Thymus (tissue), 11 donors: ENCODE data around the gene SNX32. TPM values are rescaled to one million over a fixed set of nuclear protein-coding genes. Genes with fewer than 3 reads are reported as not detected.
"Not testable (repeated sequence)": the region's sequence is repeated elsewhere in the genome, so short reads cannot be mapped to it uniquely, and the experiment has no call there.

Experiments
- DNase-seq, 9 donors: peaks; one replicate each; pipeline ENCODE4 v3.0.0-alpha.2; 2013; ENCODE audit warnings: low spot score in 9 of 9, low read depth in 6 of 9, missing footprints in 1 of 9
- H3K27ac ChIP-seq, 2 donors: one replicate each; pipeline ENCODE4 v1.5.1; 2013; ENCODE audit warnings: control low read depth in 1 of 2, low read depth in 1 of 2, low read length in 1 of 2, mild to moderate bottlenecking in 1 of 2, moderate library complexity in 1 of 2
- H3K27me3 ChIP-seq, 2 donors: one replicate each; pipeline ENCODE4 v1.5.1; 2013; ENCODE audit warnings: low read length in 1 of 2; ENCODE audit not compliant: control insufficient read depth in 2 of 2, insufficient read depth in 1 of 2
- H3K36me3 ChIP-seq, 2 donors: one replicate each; pipeline ENCODE4 v1.5.1; 2013; ENCODE audit warnings: low read length in 1 of 2, mild to moderate bottlenecking in 1 of 2, moderate library complexity in 1 of 2; ENCODE audit not compliant: control insufficient read depth in 2 of 2, insufficient read depth in 2 of 2
- H3K4me1 ChIP-seq, 2 donors: one replicate each; pipeline ENCODE4 v1.5.1; 2013; ENCODE audit warnings: low read length in 2 of 2; ENCODE audit not compliant: control insufficient read depth in 2 of 2, insufficient read depth in 2 of 2
- H3K4me3 ChIP-seq, 2 donors: one replicate each; pipeline ENCODE4 v1.5.1; 2013; ENCODE audit warnings: low read length in 2 of 2, control low read depth in 1 of 2, mild to moderate bottlenecking in 1 of 2
- H3K9me3 ChIP-seq, 2 donors: one replicate each; pipeline ENCODE4 v1.5.1; 2013; ENCODE audit warnings: low read length in 1 of 2, mild to moderate bottlenecking in 1 of 2; ENCODE audit not compliant: control insufficient read depth in 2 of 2, insufficient read depth in 1 of 2
- WGBS: extraction: QIAGEN DNeasy Blood & Tissue Kit; methylation state at CpG from one replicate; pipeline ENCODE4 v1.1.7; 2013; 5-methylcytosine and 5-hydroxymethylcytosine counted together
- polyA plus RNA-seq: library from polyadenylated mRNA; stranded (reverse); fragments of 200-250 nt; gene quantifications from one replicate; pipeline ENCODE4 v1.2.3, GENCODE V29; 2013
- total RNA-seq: library from RNA; stranded (reverse); fragments of 120-200 nt; gene quantifications from one replicate; pipeline ENCODE4 v1.2.4, GENCODE V29; 2013
- donor health status: healthy.

The SNX32 gene
- total and polyA plus RNA-seq, 2 donors = 0.38 to 1.1 TPM

DNA sequence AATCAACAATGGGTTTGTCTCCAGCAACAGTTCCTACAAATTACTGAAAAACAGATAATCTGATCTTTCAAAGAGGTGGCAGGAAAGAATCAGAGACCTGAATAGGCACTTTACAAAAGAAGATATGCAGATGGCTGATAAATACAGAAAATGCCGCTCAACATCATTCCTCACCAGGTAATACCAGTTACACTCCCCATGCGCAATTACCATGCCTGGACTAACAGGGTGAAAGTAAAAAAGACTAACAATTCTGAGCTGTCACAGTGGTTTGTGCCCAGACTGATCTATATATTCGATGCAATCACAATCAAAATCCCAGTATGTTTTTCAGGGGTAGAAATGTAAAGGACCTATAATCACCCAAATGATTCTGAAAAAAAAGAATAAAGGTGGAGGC is 10.0 kb downstream of the SNX32 start:
- WGBS = 97% methylated on average over 3 of the region's 3 CpGs
- H3K27ac ChIP-seq = no peak overlapping the region

DNA sequence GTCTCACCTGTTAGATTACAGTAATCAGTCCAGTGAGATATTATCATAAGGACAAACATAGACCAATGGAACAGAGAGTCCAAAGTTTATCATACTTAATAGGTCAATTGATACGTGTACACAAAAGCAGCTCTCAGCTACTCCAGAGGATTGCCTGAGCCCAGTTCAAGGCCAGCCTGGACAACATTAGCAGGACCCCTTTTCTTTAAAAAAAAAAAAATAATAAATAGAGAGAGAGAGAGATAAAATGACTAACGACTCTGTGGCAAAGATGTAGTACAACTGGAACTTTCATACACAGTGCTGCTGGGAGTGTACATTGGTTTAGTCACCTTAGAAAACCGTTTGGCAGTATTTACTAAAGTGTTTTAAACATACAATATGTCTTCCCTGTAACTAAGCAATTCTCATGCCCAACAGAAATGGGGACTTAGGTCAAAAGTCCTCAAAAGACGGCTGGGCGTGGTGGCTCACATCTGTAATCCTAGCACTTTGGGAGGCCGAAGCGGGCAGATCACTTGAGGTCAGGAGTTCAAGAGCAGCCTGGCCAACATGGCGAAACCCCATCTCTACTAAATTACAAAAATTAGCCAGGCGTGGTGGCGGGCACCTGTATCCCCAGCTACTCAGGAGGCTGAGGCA is 10.6 kb downstream of the SNX32 start:
- WGBS = 96% methylated on average over 10 of the region's 10 CpGs
- no peak overlapping the region for H3K4me3 ChIP-seq

More for the DNA sequence above, 10.0 kb downstream of the SNX32 start:
- H3K4me3 ChIP-seq = no peak overlapping the region
- H3K9me3 ChIP-seq = no peaks in the 10 kb centered on the region
- no peaks in the 10 kb centered on the region for H3K36me3 ChIP-seq
- peaks cover 0 to 2% of the 10 kb centered on the region in 2 donors for H3K27me3 ChIP-seq
- DNase-seq = no peak
- no peaks in the 10 kb centered on the region for H3K4me1 ChIP-seq

DNA sequence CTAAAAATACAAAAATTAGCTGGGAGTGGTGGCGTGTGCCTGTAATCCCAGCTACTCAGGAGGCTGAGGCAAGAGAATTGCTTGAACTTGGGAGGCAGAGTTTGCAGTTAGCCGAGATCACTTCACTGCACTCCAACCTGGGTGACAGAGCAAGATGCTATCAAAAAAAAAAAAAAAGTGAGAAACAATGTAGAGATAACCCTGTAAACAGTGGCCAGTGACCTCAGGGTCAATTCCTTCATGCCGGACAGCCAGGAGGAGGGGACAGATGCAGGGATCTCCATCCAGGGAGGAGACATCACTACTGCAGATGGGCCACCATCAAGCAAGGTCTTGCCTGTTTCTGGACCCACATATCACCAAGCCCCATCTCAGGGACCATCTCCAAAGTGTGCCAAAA is 14.0 kb downstream of the SNX32 start:
- H3K4me3 ChIP-seq = no peak overlapping the region
- DNase-seq = no peak
- H3K27me3 ChIP-seq = peaks cover 0 to 2% of the 10 kb centered on the region in 2 donors
- H3K36me3 ChIP-seq = peaks cover 18 to 22% of the 10 kb centered on the region in 2 donors
- WGBS = 97% methylated on average over 3 of the region's 3 CpGs
- H3K4me1 ChIP-seq = no peaks in the 10 kb centered on the region
- peaks cover 7 to 18% of the 10 kb centered on the region in 2 donors for H3K9me3 ChIP-seq
- no peak overlapping the region for H3K27ac ChIP-seq

More for the DNA sequence above, 10.6 kb downstream of the SNX32 start:
- no peaks in the 10 kb centered on the region for H3K9me3 ChIP-seq
- H3K36me3 ChIP-seq = no peaks in the 10 kb centered on the region
- H3K27me3 ChIP-seq = peaks cover 0 to 2% of the 10 kb centered on the region in 2 donors
- H3K27ac ChIP-seq = no peak overlapping the region
- DNase-seq = no peak
- no peaks in the 10 kb centered on the region for H3K4me1 ChIP-seq

DNA sequence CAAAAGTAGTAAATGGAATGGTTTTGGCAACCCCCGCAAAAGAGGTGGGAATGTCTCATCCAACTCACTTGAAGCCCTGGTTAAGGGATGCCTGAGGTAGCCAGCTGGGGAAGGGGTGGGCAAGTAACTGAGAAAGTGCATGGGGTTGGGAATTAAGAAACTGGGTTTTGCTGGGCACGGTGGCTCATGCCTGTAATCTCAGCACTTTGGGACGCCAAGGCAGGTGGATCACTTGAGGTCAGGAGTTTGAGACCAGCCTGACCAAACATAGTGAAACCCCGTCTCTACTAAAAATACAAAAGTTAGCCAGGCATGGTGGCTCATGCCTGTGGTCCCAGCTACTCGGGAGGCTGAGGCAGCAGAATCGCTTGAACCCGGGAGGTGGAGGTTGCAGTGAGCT is 14.9 kb downstream of the SNX32 start:
- H3K27me3 ChIP-seq = not testable (repeated sequence)
- WGBS = 77% methylated on average over 7 of the region's 7 CpGs
- H3K9me3 ChIP-seq = peaks cover 7 to 24% of the 10 kb centered on the region in 2 donors

DNA sequence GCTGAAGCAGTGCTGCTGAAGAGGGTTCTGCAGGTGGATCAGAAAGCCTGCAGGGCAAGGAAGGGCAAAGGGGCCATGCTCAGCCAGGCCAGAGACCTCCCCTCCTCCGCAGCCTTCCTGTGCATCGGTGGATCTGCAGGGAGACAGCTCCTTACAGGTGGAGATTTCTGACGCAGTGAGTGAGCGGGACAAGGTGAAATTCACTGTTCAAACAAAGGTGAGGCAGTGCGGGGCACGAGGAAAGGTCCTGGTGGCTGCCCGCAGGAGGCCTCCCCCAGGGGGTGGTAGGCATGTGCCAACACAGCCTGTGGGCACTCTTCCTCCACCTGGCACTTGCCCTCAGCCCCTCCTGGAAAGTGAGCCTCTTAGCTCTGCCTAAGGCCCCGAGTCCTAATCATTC is 15.6 kb downstream of the SNX32 start:
- Histone ChIP-seq H3K9me3 (peaks cover 7 to 24% of the 10 kb centered on the region in 2 donors), H3K4me3 (no peak overlapping the region), H3K36me3 (peaks cover 34 to 38% of the 10 kb centered on the region in 2 donors), H3K27ac (no peak overlapping the region), H3K27me3 (peaks cover 0 to 2% of the 10 kb centered on the region in 2 donors), H3K4me1 (no peaks in the 10 kb centered on the region)
- 94% methylated on average over 8 of the region's 8 CpGs for WGBS
- DNase-seq = no peak

More for the DNA sequence above, 14.9 kb downstream of the SNX32 start:
- peaks cover 27 to 31% of the 10 kb centered on the region in 2 donors for H3K36me3 ChIP-seq
- not testable (repeated sequence) for DNase-seq, H3K27ac ChIP-seq, H3K4me3 ChIP-seq, H3K4me1 ChIP-seq

DNA sequence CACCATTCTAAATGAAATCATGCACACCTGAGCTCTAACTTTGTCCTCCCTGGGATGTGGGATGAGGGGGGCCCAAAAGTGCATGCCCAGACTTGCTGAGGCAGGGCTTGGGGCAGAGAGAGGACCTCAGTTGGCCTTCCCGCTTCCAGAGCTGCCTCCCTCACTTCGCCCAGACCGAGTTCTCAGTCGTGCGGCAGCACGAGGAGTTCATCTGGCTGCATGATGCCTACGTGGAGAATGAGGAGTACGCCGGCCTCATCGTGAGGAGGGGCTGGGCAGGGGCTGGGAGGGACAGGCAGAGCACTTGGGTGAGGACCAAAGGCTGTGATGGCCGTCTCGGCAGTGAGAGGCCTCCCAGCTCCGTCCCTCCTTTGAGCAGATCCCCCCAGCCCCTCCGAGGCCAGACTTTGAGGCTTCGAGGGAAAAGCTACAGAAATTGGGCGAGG is 16.0 kb downstream of the SNX32 start:
- no peaks in the 10 kb centered on the region for H3K4me1 ChIP-seq
- WGBS = 90% methylated on average over 16 of the region's 16 CpGs
- no peak overlapping the region for H3K27ac ChIP-seq
- DNase-seq = no peak
- H3K27me3 ChIP-seq = peaks cover 0 to 2% of the 10 kb centered on the region in 2 donors
- H3K36me3 ChIP-seq = peaks cover 38 to 42% of the 10 kb centered on the region in 2 donors
- H3K9me3 ChIP-seq = peaks cover 7 to 24% of the 10 kb centered on the region in 2 donors
- H3K4me3 ChIP-seq = no peak overlapping the region

DNA sequence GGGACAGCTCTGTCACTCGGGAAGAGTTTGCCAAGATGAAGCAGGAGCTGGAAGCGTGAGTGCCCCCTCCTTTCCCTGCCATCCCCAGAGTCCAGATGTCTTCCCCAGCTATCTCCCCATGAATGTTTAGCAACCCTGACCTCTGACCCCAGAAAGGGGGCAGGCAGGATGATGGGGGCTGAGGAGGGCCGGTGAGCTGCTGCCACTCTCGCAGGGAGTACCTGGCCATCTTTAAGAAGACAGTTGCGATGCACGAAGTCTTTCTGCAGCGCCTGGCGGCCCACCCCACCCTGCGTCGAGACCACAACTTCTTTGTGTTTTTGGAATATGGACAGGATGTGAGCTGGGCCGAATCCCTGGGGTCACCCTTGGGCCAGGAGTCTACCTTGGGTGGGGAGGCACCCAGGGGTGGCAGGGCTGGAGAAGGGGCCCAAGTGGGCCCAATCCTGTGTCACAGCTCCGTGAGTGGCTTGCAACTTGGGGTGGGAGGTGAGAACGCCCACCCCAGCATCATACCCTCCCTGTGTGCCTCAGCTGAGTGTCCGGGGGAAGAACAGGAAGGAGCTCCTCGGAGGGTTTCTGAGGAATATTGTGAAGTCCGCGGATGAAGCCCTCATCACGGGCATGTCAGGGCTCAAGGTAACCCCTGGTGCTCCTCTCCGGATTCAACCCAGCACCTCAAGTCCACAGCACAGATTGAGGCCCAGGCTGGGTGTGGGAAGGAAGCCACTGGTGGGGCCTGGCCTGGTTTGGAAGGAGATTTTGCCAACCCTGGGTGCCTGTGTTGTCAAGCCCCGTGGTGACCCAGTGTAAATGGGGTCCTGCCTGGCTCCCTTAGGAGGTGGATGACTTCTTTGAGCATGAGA is 16.7 kb downstream of the SNX32 start:
- Histone ChIP-seq H3K27me3 (peaks cover 0 to 2% of the 10 kb centered on the region in 2 donors), H3K4me1 (peaks cover 1 to 3% of the 10 kb centered on the region in 2 donors), H3K4me3 (no peak overlapping the region), H3K9me3 (peaks cover 7 to 24% of the 10 kb centered on the region in 2 donors), H3K36me3 (peaks cover 45 to 49% of the 10 kb centered on the region in 2 donors), H3K27ac (no peak overlapping the region)
- 95% methylated on average over 20 of the region's 20 CpGs for WGBS
- no peak for DNase-seq

DNA sequence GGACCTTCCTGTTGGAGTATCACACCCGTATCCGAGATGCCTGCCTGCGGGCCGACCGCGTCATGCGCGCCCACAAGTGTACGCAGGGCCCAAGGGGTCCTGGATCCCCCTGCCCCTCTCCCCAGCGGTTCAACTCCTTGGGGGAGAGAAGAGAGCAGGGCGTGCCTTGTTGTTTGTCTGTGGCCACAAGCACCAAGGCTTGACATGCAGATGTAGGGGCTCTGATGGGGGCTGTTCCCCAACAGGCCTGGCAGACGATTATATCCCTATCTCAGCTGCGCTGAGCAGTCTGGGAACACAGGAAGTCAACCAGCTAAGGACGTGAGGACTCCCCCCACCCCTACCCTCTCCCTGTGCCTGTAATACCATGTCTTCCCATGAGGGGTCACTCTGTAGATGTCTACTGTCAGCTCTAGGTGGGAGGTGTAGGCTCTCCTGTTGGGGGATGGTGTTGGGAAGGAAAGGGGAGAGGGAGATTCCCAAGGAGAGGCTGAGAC is 17.4 kb downstream of the SNX32 start:
- no peak overlapping the region for H3K4me3 ChIP-seq
- no peak overlapping the region for H3K27ac ChIP-seq
- H3K9me3 ChIP-seq = peaks cover 7 to 24% of the 10 kb centered on the region in 2 donors
- no peak for DNase-seq
- H3K36me3 ChIP-seq = peaks cover 52 to 56% of the 10 kb centered on the region in 2 donors
- WGBS = 96% methylated on average over 14 of the region's 14 CpGs
- peaks cover 7 to 8% of the 10 kb centered on the region in 2 donors for H3K4me1 ChIP-seq
- H3K27me3 ChIP-seq = peaks cover 0 to 2% of the 10 kb centered on the region in 2 donors
